ENCODE data around the gene TCAIM. TPM values are rescaled to one million over a fixed set of nuclear protein-coding genes. Genes with fewer than 3 reads are reported as not detected.

TCAIM gene
- total RNA-seq, 3 donors from 2014 or later (not counting 1 experiment from before 2014, with no cell fraction given) = 10.9 to 11.2 (median 11.0) TPM

GRCh38 chr3:44446929-44447328, 108.4 kb downstream of the TCAIM start:
- H3K4me1 ChIP-seq (ENCODE audit: control insufficient read depth, insufficient read depth, low read length) = no peaks in the 10 kb centered on the region
- Mint-ChIP-seq H3K27me3 (ENCODE audit: low read depth in 2 of 2) (no peaks in the 10 kb centered on the region), H3K4me1 (peaks cover 5% of the 10 kb centered on the region in 2 donors), H3K27ac (no peak overlapping the region), H3K4me3 (no peak overlapping the region), H3K9me3 (no peaks in the 10 kb centered on the region), H3K36me3 (peaks cover 36% of the 10 kb centered on the region)
- H3K36me3 ChIP-seq (ENCODE audit: control insufficient read depth, insufficient read depth, low read length) = peaks cover 71% of the 10 kb centered on the region
- no peak for DNase-seq
- no peaks in the 10 kb centered on the region for H3K9me3 ChIP-seq (ENCODE audit: control insufficient read depth, insufficient read depth, low read length)
- no peak overlapping the region for H3K27ac ChIP-seq (ENCODE audit: low read length)
- no peak for ATAC-seq
- TF ChIP-seq, protein P1, sequence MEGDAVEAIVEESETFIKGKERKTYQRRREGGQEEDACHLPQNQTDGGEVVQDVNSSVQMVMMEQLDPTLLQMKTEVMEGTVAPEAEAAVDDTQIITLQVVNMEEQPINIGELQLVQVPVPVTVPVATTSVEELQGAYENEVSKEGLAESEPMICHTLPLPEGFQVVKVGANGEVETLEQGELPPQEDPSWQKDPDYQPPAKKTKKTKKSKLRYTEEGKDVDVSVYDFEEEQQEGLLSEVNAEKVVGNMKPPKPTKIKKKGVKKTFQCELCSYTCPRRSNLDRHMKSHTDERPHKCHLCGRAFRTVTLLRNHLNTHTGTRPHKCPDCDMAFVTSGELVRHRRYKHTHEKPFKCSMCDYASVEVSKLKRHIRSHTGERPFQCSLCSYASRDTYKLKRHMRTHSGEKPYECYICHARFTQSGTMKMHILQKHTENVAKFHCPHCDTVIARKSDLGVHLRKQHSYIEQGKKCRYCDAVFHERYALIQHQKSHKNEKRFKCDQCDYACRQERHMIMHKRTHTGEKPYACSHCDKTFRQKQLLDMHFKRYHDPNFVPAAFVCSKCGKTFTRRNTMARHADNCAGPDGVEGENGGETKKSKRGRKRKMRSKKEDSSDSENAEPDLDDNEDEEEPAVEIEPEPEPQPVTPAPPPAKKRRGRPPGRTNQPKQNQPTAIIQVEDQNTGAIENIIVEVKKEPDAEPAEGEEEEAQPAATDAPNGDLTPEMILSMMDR (IDR thresholded peaks at IDR 0.05) = no peak
- H3K4me3 ChIP-seq (ENCODE audit: low read length) = no peak overlapping the region
- intact Hi-C loops (cut with micrococcal nuclease) = no loop called here
- 100% methylated on average over 4 of the region's 5 CpGs for WGBS (ENCODE audit: insufficient coverage)
- no peaks in the 10 kb centered on the region for H3K27me3 ChIP-seq (ENCODE audit: control insufficient read depth, insufficient read depth, low read length)

- intact Hi-C loops (cut with micrococcal nuclease) = no loop called here
- Mint-ChIP-seq H3K4me3 (no peak overlapping the region), H3K9me3 (no peaks in the 10 kb centered on the region), H3K27ac (peak overlapping the region in 1 of 2 donors; percentile 62), H3K36me3 (peaks cover 57% of the 10 kb centered on the region), H3K4me1 (no peaks in the 10 kb centered on the region), H3K27me3 (ENCODE audit: low read depth in 2 of 2) (no peaks in the 10 kb centered on the region)
- Histone ChIP-seq H3K27me3 (ENCODE audit: control insufficient read depth, insufficient read depth, low read length) (no peaks in the 10 kb centered on the region), H3K4me3 (ENCODE audit: low read length) (no peak overlapping the region), H3K4me1 (ENCODE audit: control insufficient read depth, insufficient read depth, low read length) (no peaks in the 10 kb centered on the region), H3K36me3 (ENCODE audit: control insufficient read depth, insufficient read depth, low read length) (peaks cover 77% of the 10 kb centered on the region), H3K9me3 (ENCODE audit: control insufficient read depth, insufficient read depth, low read length) (no peaks in the 10 kb centered on the region), H3K27ac (ENCODE audit: low read length) (no peak overlapping the region)
- ATAC-seq (no peak), DNase-seq (no peak)
- TF ChIP-seq, protein P1 (IDR thresholded peaks at IDR 0.05) = no peak
- 98% methylated on average over 3 of the region's 3 CpGs for WGBS (ENCODE audit: insufficient coverage)
These were observed 112.9 kb downstream of the TCAIM start for GRCh38 chr3:44451441-44451840.

GRCh38 chr3:44454258-44454657, 115.7 kb downstream of the TCAIM start:
- Histone ChIP-seq H3K4me3 (ENCODE audit: low read length) (no peak overlapping the region), H3K9me3 (ENCODE audit: control insufficient read depth, insufficient read depth, low read length) (no peaks in the 10 kb centered on the region), H3K36me3 (ENCODE audit: control insufficient read depth, insufficient read depth, low read length) (peaks cover 62% of the 10 kb centered on the region), H3K4me1 (ENCODE audit: control insufficient read depth, insufficient read depth, low read length) (no peaks in the 10 kb centered on the region), H3K27ac (ENCODE audit: low read length) (no peak overlapping the region), H3K27me3 (ENCODE audit: control insufficient read depth, insufficient read depth, low read length) (no peaks in the 10 kb centered on the region)
- Mint-ChIP-seq H3K36me3 (peaks cover 31% of the 10 kb centered on the region), H3K4me1 (peaks cover 0 to 2% of the 10 kb centered on the region in 2 donors), H3K27me3 (ENCODE audit: low read depth in 2 of 2) (no peaks in the 10 kb centered on the region), H3K9me3 (no peaks in the 10 kb centered on the region), H3K27ac (no peak overlapping the region), H3K4me3 (no peak overlapping the region)
- no peak for DNase-seq
- TF ChIP-seq, protein P1 (IDR thresholded peaks at IDR 0.05) = no peak
- no peak for ATAC-seq
- 73% methylated on average over 3 of the region's 4 CpGs for WGBS (ENCODE audit: insufficient coverage)
- intact Hi-C loops (cut with micrococcal nuclease) = no loop called here

- H3K27me3 ChIP-seq (ENCODE audit: control insufficient read depth, insufficient read depth, low read length) = no peaks in the 10 kb centered on the region
- no peak overlapping the region for H3K4me3 ChIP-seq (ENCODE audit: low read length)
- intact Hi-C loops (cut with micrococcal nuclease) = no loop called here
- ATAC-seq (no peak), DNase-seq (no peak)
- peaks cover 4 to 10% of the 10 kb centered on the region in 2 donors for H3K4me1 Mint-ChIP-seq
- H3K4me1 ChIP-seq (ENCODE audit: control insufficient read depth, insufficient read depth, low read length) = no peaks in the 10 kb centered on the region
- H3K27ac ChIP-seq (ENCODE audit: low read length) = no peak overlapping the region
- H3K9me3 Mint-ChIP-seq = no peaks in the 10 kb centered on the region
- H3K27ac Mint-ChIP-seq = no peak overlapping the region
- 98% methylated on average over 10 of the region's 10 CpGs for WGBS (ENCODE audit: insufficient coverage)
- H3K27me3 Mint-ChIP-seq (ENCODE audit: low read depth in 2 of 2) = no peaks in the 10 kb centered on the region
- TF ChIP-seq, protein P1 (IDR thresholded peaks at IDR 0.05) = no peak
- H3K36me3 Mint-ChIP-seq = peaks cover 24% of the 10 kb centered on the region
- peaks cover 51% of the 10 kb centered on the region for H3K36me3 ChIP-seq (ENCODE audit: control insufficient read depth, insufficient read depth, low read length)
- no peaks in the 10 kb centered on the region for H3K9me3 ChIP-seq (ENCODE audit: control insufficient read depth, insufficient read depth, low read length)
- H3K4me3 Mint-ChIP-seq = no peak overlapping the region
These were observed 116.8 kb downstream of the TCAIM start for GRCh38 chr3:44455318-44455717.
